ENCODE data around the gene CRABP2.

The CRABP2 gene

DNA sequence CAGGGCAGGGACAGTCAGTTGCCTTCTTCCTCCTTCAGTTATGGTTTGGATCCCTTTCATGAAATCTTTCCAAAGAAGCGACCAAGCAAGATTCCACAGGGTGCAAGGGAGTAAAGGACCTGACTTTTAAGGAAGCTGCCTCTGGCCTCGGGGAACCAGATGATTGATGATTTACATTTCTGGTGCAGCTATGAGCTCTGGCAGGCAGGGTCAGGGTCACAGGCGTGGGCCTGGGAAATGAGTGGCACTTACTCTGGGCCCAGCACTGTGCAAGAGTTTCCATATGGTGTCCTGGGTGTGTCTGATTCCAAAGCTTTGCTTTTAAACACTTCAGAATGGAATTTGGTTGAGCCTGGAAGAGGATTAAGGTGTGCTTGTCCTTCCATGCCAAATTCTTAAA is 7.2 kb upstream of the CRABP2 start:
- TF ChIP-seq, protein P1, sequence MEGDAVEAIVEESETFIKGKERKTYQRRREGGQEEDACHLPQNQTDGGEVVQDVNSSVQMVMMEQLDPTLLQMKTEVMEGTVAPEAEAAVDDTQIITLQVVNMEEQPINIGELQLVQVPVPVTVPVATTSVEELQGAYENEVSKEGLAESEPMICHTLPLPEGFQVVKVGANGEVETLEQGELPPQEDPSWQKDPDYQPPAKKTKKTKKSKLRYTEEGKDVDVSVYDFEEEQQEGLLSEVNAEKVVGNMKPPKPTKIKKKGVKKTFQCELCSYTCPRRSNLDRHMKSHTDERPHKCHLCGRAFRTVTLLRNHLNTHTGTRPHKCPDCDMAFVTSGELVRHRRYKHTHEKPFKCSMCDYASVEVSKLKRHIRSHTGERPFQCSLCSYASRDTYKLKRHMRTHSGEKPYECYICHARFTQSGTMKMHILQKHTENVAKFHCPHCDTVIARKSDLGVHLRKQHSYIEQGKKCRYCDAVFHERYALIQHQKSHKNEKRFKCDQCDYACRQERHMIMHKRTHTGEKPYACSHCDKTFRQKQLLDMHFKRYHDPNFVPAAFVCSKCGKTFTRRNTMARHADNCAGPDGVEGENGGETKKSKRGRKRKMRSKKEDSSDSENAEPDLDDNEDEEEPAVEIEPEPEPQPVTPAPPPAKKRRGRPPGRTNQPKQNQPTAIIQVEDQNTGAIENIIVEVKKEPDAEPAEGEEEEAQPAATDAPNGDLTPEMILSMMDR (conservative IDR thresholded peaks at IDR 0.05): no peak
- TF ChIP-seq ZFX (IDR thresholded peaks at IDR 0.05): no peak
- peak overlapping the region; percentile 4; the same call in 1 of the 2 replicates for H3K27ac ChIP-seq

DNA sequence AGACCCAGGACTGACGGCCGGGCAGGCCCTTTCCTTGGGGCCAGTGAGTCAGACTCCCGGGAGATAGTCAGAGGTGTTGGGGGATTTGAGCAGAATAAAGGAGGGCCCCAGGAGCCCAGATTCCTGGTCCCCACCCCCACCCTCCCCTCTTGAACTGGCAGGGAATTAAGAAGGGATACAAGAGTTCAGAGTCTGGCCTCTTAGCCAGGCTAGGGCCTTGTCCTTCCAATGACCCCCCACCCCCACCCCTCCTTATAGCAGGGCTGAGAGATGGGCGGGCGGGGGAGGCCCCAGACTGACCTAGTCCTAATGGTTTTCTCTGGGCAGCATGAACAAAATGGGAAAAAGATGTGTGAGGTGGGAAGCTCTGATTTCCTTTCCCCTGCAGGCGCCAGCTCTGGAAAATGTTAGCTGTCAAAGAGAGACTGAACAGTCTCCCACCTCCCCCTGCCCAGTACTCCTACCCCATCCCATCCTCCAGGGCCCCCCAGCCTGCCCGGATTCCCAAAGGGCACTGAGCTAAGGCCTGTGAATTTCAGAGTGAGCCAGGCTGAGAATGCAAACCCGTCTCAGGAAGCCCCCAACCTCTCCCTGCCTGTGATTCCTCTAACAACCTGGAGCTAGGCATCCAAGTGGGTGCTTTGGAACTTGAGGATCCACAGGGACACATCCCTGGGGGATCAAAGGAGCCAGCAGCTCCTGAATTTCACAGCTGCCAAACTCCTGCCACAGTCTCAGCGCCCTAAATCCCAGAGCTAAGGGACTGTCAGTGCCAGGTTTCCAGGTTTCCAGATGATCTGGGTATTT is 5.8 kb upstream of the CRABP2 start:
- H3K27ac ChIP-seq: no peak overlapping the region
- TF ChIP-seq ZFX (IDR thresholded peaks at IDR 0.05): no peak
- TF ChIP-seq, protein P1 (conservative IDR thresholded peaks at IDR 0.05): no peak

DNA sequence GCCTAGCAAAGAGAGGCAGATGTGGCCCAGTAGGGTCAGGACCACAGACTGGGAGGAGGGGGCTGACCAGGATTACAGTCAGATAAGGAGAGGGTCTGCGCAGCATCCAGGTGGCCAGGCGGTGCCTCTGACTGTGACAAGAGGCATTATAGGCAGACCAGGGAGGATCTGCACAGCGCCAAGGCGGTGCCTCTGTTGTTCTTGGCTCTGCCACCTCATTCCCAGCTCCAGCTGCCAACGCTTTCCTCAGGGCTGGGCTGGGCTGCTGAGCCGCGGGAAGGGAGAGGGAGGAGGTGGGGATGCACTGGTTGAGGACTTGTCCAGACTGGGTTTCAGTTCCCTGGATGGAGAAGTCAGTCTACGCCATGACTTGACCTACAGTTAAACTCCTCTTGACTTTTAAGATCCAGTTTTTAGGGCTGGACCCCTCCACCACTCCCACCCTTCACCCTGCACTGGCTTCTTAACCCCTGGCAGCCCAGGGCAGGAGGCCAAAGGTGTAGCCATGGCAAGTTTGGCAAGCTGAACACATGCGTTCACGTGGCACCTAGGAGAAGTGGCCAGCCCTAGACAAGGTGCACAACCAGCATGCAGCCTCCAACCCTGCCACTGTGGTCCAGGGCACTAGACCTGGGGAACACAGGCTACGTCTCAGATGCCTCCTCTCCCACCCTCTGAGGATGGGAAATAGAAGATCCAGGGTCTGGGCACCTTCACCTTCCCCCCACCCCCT is 4.5 kb upstream of the CRABP2 start:
- TF ChIP-seq, protein P1 (conservative IDR thresholded peaks at IDR 0.05): no peak
- TF ChIP-seq ZFX (IDR thresholded peaks at IDR 0.05): no peak
- peak overlapping the region; percentile 12; the same call in 1 of the 2 replicates for H3K27ac ChIP-seq

GRCh38 chr1:156709031-156709430 is 3.6 kb upstream of the CRABP2 start:
- no peak for TF ChIP-seq ZFX (IDR thresholded peaks at IDR 0.05)
- TF ChIP-seq, protein P1 (conservative IDR thresholded peaks at IDR 0.05): no peak
- H3K27ac ChIP-seq: no peak overlapping the region

- H3K27ac ChIP-seq: no peak overlapping the region
- TF ChIP-seq, protein P1 (conservative IDR thresholded peaks at IDR 0.05): no peak
- no peak for TF ChIP-seq ZFX (IDR thresholded peaks at IDR 0.05)
Observed at GRCh38 chr1:156708218-156708661, 2.9 kb upstream of the CRABP2 start.

DNA sequence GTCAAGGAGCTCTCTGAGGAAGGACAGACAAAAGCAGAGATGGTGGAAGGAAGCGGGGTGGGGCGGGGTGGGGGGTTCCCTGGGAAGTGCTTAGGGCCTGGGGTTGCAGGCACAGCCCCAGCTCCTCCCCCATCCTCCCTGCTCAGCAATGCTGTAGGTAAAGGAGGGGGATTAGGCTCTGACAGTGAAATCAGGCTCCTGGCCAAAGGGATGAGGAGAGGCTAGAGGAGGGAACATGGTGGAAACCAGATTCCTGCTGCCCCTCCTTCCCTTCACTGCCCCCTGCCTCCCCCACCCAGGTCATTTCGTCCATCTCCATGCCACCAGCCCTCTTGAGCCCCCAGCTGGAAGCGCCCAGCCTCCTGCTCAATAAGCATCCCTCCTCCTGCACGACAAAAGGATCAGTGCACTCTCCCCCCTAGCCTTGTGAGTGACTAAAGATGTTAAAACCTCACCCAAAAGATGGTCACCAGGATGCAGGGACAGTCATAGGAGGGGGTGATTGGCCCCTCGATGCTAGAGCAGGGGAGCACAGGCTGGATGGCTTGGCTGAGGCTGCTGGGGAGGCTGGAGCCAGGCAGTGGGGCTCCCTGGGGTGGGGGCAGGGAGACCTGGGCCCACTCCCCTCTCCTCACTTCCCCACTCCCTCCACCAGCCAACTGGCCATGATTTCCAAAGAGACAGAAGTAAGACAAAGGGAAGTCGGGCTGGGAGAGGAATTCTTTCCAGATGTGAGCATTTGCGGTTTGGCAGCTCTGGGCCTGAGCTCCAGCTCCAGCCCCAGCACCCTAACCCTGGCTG is 2.2 kb upstream of the CRABP2 start:
- TF ChIP-seq ZFX (IDR thresholded peaks at IDR 0.05): no peak
- TF ChIP-seq, protein P1 (conservative IDR thresholded peaks at IDR 0.05): no peak
- H3K27ac ChIP-seq: no peak overlapping the region
